ENCODE results near the gene GPNMB. TPM values are rescaled to one million over a fixed set of nuclear protein-coding genes. Genes with fewer than 3 reads are reported as not detected.

Gene GPNMB
- total and polyA plus RNA-seq, 2 of the 13 experiments (the other 11 are each of a cell fraction or from before 2014, with no cell fraction given), result 1.1 to 1.6 TPM

- Histone ChIP-seq H3K36me3 (replicated peaks in 1 of 2; ENCODE audit: control insufficient read depth in 1 of 2, insufficient read depth in 2 of 2, low read length in 2 of 2) (peaks cover 11 to 16% of the 10 kb centered on the region in 2 experiments), H3K79me2 (ENCODE audit: insufficient read depth, low read length) (no peaks in the 10 kb centered on the region), H4K20me1 (ENCODE audit: insufficient read depth, low read length) (no peaks in the 10 kb centered on the region), H3K27me3 (ENCODE audit: control insufficient read depth in 1 of 2, insufficient read depth in 2 of 2, low read length in 2 of 2) (no peaks in the 10 kb centered on the region), H3K4me3 (replicated peaks in 1 of 3; ENCODE audit: insufficient read depth in 1 of 3, low read depth in 2 of 3, low read length in 3 of 3) (no peak overlapping the region), H3K4me2 (ENCODE audit: low read depth, low read length) (no peak overlapping the region), H2AFZ (ENCODE audit: low read length) (no peak overlapping the region), H3K9ac (ENCODE audit: insufficient read depth, low read depth, low read length) (no peak overlapping the region), H3K4me1 (ENCODE audit: insufficient read depth, low read length) (no peaks in the 10 kb centered on the region), H3K27ac (ENCODE audit: extremely low read length, insufficient read depth, low read length) (no peak overlapping the region), H3K9me3 (ENCODE audit: low read length) (no peaks in the 10 kb centered on the region)
- 100% methylated on average over 2 of the region's 2 CpGs for WGBS (ENCODE audit: low lambda C conversion rate)
- BruUV-seq (replicated peaks), result no TSS peak
- DNase-seq (ENCODE audit: low spot score), result no peak
- POLR2A ChIA-PET, result no interaction called here
- TF ChIP-seq ZNF558 (CRISPR knock-in tag; IDR thresholded peaks at IDR 0.05; ENCODE audit: borderline replicate concordance) (no peak), KMT2A (CRISPR knock-in tag; IDR thresholded peaks at IDR 0.05) (no peak), NR1H2 (CRISPR knock-in tag; IDR thresholded peaks at IDR 0.05; ENCODE audit: borderline replicate concordance, low read depth) (no peak), NONO (IDR thresholded peaks at IDR 0.05) (no peak), NONO (CRISPR knock-in tag; conservative IDR thresholded peaks at IDR 0.05) (no peak), ZNF264 (CRISPR knock-in tag; IDR thresholded peaks at IDR 0.05) (no peak), RBAK (CRISPR knock-in tag; IDR thresholded peaks at IDR 0.05) (no peak), ZNF451 (CRISPR knock-in tag; IDR thresholded peaks at IDR 0.05) (no peak), JUND (CRISPR knock-in tag; IDR thresholded peaks at IDR 0.05) (no peak), PTBP1 (IDR thresholded peaks at IDR 0.05; ENCODE audit: low read depth, low read length, poor library complexity, severe bottlenecking) (no peak)
- TF ChIP-seq, protein P1, sequence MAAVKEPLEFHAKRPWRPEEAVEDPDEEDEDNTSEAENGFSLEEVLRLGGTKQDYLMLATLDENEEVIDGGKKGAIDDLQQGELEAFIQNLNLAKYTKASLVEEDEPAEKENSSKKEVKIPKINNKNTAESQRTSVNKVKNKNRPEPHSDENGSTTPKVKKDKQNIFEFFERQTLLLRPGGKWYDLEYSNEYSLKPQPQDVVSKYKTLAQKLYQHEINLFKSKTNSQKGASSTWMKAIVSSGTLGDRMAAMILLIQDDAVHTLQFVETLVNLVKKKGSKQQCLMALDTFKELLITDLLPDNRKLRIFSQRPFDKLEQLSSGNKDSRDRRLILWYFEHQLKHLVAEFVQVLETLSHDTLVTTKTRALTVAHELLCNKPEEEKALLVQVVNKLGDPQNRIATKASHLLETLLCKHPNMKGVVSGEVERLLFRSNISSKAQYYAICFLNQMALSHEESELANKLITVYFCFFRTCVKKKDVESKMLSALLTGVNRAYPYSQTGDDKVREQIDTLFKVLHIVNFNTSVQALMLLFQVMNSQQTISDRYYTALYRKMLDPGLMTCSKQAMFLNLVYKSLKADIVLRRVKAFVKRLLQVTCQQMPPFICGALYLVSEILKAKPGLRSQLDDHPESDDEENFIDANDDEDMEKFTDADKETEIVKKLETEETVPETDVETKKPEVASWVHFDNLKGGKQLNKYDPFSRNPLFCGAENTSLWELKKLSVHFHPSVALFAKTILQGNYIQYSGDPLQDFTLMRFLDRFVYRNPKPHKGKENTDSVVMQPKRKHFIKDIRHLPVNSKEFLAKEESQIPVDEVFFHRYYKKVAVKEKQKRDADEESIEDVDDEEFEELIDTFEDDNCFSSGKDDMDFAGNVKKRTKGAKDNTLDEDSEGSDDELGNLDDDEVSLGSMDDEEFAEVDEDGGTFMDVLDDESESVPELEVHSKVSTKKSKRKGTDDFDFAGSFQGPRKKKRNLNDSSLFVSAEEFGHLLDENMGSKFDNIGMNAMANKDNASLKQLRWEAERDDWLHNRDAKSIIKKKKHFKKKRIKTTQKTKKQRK (IDR thresholded peaks at IDR 0.05; ENCODE audit: low read length), result no peak
- CTCF ChIA-PET (ENCODE audit: low intra/inter-chr PET ratio, low total read pairs), result no interaction called here
- no peak for ATAC-seq
- intact Hi-C loops (cut with micrococcal nuclease; ENCODE audit: unreplicated experiment) (no loop called here), in situ Hi-C loops (cut with HindIII; ENCODE audit: extremely low pct_ligation_motif_present, low pct_unique_long_range_greater_than_20kb) (no loop called here)
- FAIRE-seq, result no peak
Measured at GRCh38 chr7:23200331-23200730, 46.2 kb upstream of the GPNMB start.

All from HepG2 (cell line).